Measurements from ENCODE around the gene PTPRN2.
"Not testable (repeated sequence)": the region's sequence is repeated elsewhere in the genome, so short reads cannot be mapped to it uniquely, and the experiment has no call there.

The PTPRN2 gene

DNA sequence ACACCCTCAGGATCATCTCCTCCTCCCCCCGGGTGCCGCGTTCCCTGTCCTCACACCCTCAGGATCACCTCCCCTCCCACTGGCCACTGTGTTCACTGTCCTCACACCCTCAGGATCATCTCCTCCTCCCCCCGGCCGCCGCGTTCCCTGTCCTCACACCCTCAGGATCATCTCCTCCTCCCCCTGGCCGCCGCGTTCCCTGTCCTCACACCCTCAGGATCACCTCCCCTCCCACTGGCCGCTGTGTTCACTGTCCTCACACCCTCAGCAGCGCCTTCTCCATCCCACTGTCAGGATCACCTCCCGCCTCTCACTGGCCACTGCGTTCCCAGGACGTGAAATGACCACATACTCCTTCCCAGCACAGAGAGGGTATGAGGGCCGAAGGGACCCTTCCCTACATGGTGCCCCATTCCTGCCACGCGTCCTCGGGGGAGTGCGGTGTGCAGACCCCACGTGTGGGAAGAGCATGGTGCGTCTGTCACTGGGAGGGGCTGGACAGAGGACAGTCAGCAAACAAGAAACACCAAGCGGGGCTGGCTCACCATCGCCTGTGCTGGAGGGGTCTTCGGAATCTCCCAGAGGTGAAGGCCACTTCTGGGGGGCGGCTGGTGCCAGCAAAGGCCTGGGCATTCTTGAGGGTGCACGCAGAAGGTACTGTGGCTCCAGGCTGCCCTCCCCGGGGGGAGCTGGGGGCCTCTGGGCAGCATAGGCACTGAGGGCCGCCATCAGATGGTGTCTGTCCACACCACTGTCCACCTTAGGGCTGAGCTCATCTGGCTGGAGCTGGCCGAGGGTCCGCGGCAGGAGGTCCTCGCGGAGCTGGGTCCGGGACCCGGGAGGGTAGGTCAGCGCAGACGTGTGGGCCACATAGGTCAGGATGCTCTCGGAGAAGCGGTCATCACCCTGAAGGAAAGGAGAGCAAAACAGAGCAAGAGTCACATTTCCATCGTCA lies 421.0 kb downstream of the PTPRN2 start:
- Histone ChIP-seq H3K4me1 (ENCODE audit: control insufficient read depth, insufficient read depth, low read length) (no peaks in the 10 kb centered on the region), H3K4me3 (ENCODE audit: low read depth, low read length) (no peak overlapping the region), H3K27ac (ENCODE audit: low read depth, low read length) (no peak overlapping the region), H3K36me3 (ENCODE audit: control insufficient read depth, insufficient read depth, low read length) (no peaks in the 10 kb centered on the region), H3K9me3 (ENCODE audit: control insufficient read depth, insufficient read depth, low read depth, low read length) (peaks cover 74% of the 10 kb centered on the region), H3K27me3 (ENCODE audit: control insufficient read depth, insufficient read depth, low read length) (no peaks in the 10 kb centered on the region; the same call in 1 of the 2 replicates), H3K9ac (ENCODE audit: low read length) (no peak overlapping the region)

DNA sequence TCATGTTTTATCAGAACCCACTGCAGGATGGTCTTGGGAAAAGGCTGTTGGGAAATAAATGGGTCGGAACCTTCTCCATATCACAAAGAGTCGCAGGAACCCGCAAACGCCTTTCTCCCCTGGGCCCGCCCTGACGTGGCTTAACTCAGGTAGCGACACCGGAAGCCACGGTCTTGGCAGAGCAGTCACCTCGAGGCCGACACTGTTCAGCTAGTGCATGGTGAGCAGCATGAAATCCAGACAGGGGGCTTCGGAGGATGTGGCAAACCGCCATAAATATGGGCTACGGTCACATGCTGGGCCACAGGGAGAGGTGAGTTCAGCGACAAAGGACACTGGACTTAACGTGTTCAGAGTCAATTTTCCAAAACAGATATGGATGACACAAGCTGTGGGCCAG lies 421.9 kb downstream of the PTPRN2 start:
- Histone ChIP-seq H3K4me1 (ENCODE audit: control insufficient read depth, insufficient read depth, low read length) (no peaks in the 10 kb centered on the region), H3K4me3 (ENCODE audit: low read depth, low read length) (no peak overlapping the region), H3K36me3 (ENCODE audit: control insufficient read depth, insufficient read depth, low read length) (no peaks in the 10 kb centered on the region), H3K9me3 (ENCODE audit: control insufficient read depth, insufficient read depth, low read depth, low read length) (peaks cover 75% of the 10 kb centered on the region; the same call in 1 of the 2 replicates), H3K27ac (ENCODE audit: low read depth, low read length) (no peak overlapping the region), H3K9ac (ENCODE audit: low read length) (no peak overlapping the region), H3K27me3 (ENCODE audit: control insufficient read depth, insufficient read depth, low read length) (no peaks in the 10 kb centered on the region; the same call in 1 of the 2 replicates)

DNA sequence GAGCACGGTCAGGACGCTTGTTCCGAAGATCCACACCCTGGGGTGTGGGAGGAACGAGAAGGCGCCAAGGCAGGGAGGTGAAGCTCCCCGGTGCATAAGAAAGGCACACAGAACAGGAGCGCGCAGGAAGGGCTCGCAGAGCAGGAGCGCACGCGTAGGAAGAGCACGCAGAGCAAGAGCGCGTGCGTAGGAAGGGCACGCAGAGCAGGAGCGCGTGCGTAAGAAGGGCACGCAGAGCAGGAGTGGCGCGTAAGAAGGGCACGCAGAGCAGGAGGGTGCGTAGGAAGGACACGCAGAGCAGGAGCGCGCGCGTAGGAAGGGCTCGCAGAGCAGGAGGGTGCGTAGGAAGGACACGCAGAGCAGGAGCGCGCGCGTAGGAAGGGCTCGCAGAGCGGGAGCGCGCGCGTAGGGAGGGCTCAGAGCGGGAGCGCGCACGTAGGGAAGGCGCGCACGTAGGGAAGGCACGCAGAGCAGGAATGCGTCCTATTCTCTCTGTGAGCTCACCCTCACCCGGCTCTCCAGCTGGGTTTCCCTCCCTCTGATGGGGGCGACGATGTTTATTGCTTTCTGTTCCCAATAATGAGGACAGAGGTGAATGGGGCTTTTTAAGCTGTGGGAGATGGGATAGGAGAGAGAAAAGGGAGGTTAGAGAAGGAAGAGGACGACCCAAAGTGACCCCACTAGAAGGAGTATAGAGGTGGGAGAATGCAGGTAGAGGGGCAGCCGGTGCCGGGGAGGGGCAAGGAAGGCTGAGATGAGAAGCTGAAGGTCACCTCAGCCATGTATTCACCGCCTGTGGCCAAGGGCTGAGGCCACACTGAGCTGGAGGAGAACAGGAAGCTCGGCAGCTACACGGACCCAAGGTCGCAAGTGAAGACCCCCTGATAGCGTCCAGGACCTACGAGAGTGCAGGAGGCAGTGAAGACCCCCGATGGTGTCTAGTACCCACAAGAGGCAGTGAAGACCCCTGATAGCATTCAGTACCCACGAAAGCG lies 423.2 kb downstream of the PTPRN2 start:
- Histone ChIP-seq H3K4me1 (ENCODE audit: control insufficient read depth, insufficient read depth, low read length) (no peaks in the 10 kb centered on the region), H3K27me3 (ENCODE audit: control insufficient read depth, insufficient read depth, low read length) (no peaks in the 10 kb centered on the region; the same call in 1 of the 2 replicates), H3K27ac (ENCODE audit: low read depth, low read length) (no peak overlapping the region), H3K9me3 (ENCODE audit: control insufficient read depth, insufficient read depth, low read depth, low read length) (peaks cover 69% of the 10 kb centered on the region; the same call in 1 of the 2 replicates), H3K9ac (ENCODE audit: low read length) (no peak overlapping the region), H3K4me3 (ENCODE audit: low read depth, low read length) (peak overlapping the region; percentile 51), H3K36me3 (ENCODE audit: control insufficient read depth, insufficient read depth, low read length) (no peaks in the 10 kb centered on the region)

DNA sequence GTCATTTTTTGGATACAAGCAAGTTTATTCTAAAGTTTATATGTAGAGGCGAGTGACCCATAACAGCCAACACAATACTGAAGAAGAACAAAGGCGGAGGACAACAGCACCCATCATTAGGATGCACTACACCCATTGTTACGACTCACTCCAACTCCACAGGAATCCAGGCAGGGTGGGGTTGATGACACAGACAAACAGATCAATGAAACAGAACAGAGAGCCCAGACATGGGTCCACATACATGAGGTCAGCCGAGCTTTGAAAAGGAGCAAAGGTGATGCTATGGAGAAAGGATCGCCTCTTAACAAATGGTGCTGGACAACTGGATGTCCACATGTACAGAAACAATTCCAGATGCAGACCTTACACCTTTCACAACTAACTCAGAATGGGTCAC lies 426.4 kb downstream of the PTPRN2 start:
- no peak overlapping the region for H3K27ac ChIP-seq (ENCODE audit: low read depth, low read length)
- H3K9ac ChIP-seq (ENCODE audit: low read length), result no peak overlapping the region
- no peaks in the 10 kb centered on the region; the same call in 1 of the 2 replicates for H3K27me3 ChIP-seq (ENCODE audit: control insufficient read depth, insufficient read depth, low read length)
- no peaks in the 10 kb centered on the region for H3K36me3 ChIP-seq (ENCODE audit: control insufficient read depth, insufficient read depth, low read length)
- no peaks in the 10 kb centered on the region for H3K4me1 ChIP-seq (ENCODE audit: control insufficient read depth, insufficient read depth, low read length)
- H3K9me3 ChIP-seq (ENCODE audit: control insufficient read depth, insufficient read depth, low read depth, low read length), result peaks cover 65% of the 10 kb centered on the region; the same call in 1 of the 2 replicates
- no peak overlapping the region for H3K4me3 ChIP-seq (ENCODE audit: low read depth, low read length)

DNA sequence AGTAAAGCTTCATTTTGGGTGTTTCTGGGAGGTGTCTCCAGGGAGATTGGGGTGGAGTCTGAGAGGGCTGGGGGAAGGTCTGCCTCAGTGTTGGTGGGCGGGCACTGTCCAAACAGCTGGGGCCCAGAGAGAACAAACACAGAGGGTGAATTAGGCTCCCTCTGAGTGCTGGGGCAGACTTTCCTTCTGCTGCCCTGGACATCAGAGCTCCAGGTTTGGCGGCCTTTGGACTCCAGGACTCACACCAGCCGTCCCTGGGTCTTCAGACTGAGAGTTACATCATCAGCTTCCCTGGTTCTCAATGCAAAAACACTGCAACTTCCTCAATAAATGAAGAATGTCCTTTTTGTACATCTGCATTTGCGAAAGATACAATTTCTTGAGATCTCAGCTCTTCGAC lies 427.4 kb downstream of the PTPRN2 start:
- Histone ChIP-seq H3K4me3 (ENCODE audit: low read depth, low read length) (no peak overlapping the region), H3K36me3 (ENCODE audit: control insufficient read depth, insufficient read depth, low read length) (no peaks in the 10 kb centered on the region), H3K4me1 (ENCODE audit: control insufficient read depth, insufficient read depth, low read length) (no peaks in the 10 kb centered on the region), H3K9ac (ENCODE audit: low read length) (no peak overlapping the region), H3K9me3 (ENCODE audit: control insufficient read depth, insufficient read depth, low read depth, low read length) (peaks cover 65% of the 10 kb centered on the region; the same call in 1 of the 2 replicates), H3K27me3 (ENCODE audit: control insufficient read depth, insufficient read depth, low read length) (no peaks in the 10 kb centered on the region; the same call in 1 of the 2 replicates), H3K27ac (ENCODE audit: low read depth, low read length) (no peak overlapping the region)

DNA sequence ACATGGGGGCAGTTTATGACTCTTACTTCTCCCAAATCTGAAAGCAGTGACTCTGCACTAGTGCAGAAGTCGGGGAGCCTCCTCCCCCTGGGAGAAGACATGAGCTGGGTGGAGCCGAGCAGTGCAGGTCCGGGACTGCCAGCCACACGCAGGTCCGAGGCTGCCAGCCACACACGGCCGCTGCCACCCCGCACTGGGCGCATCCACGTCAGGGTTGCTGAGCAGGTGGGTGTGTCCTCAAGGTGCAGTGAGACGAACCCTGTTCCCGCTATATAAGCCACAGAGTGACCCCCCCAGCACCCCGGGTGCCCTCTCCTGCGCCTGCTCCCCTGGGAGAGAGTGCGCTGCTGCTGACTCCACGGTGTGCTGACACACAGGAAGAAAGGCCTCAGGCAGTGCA lies 430.2 kb downstream of the PTPRN2 start:
- Histone ChIP-seq H3K4me3 (ENCODE audit: low read depth, low read length) (no peak overlapping the region), H3K9me3 (ENCODE audit: control insufficient read depth, insufficient read depth, low read depth, low read length) (peaks cover 68% of the 10 kb centered on the region; the same call in 1 of the 2 replicates), H3K4me1 (ENCODE audit: control insufficient read depth, insufficient read depth, low read length) (no peaks in the 10 kb centered on the region), H3K36me3 (ENCODE audit: control insufficient read depth, insufficient read depth, low read length) (no peaks in the 10 kb centered on the region), H3K27me3 (ENCODE audit: control insufficient read depth, insufficient read depth, low read length) (no peaks in the 10 kb centered on the region), H3K27ac (ENCODE audit: low read depth, low read length) (no peak overlapping the region), H3K9ac (ENCODE audit: low read length) (no peak overlapping the region)

DNA sequence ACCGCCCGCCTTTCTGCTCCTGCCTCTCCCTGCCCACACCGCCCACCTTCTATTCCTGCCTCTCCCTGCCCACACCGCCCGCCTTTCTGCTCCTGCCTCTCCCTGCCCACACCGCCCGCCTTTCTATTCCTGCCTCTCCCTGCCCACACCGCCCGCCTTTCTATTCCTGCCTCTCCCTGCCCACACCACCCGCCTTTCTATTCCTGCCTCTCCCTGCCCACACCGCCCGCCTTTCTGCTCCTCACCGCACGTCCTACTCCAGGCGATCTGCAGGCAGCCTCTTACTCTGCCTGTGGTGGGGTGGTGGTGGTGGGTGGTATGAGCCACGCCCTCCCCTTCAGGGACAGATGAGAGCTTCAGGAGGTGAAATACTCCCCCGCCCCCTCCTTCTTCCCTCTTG lies 436.4 kb downstream of the PTPRN2 start:
- not testable (repeated sequence) for H3K36me3 ChIP-seq (ENCODE audit: control insufficient read depth, insufficient read depth, low read length); H3K4me3 ChIP-seq (ENCODE audit: low read depth, low read length); H3K9ac ChIP-seq (ENCODE audit: low read length); H3K4me1 ChIP-seq (ENCODE audit: control insufficient read depth, insufficient read depth, low read length); H3K27ac ChIP-seq (ENCODE audit: low read depth, low read length)
- H3K9me3 ChIP-seq (ENCODE audit: control insufficient read depth, insufficient read depth, low read depth, low read length), result peaks cover 70% of the 10 kb centered on the region
- peaks cover 12% of the 10 kb centered on the region; the same call in 1 of the 2 replicates for H3K27me3 ChIP-seq (ENCODE audit: control insufficient read depth, insufficient read depth, low read length)

DNA sequence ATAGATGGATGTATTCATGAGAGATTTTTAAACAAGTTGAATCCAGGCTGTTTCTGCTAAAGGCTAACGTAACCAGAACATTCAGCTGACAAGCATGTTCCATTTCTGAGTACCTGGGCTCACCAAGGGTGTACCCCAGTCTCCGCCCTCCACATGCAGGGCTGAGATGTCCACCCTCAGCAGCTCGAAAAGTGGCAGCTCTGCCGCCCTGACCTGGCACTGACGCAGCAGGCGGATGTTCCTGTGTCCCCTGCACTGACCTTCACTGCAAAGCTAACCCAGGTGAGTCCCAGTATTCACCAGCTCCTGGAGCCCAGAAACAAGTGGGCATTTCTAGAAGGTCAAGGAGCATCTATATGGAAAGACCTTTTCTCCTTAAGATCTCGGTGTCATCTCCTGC lies 437.4 kb downstream of the PTPRN2 start:
- no peaks in the 10 kb centered on the region for H3K36me3 ChIP-seq (ENCODE audit: control insufficient read depth, insufficient read depth, low read length)
- H3K27me3 ChIP-seq (ENCODE audit: control insufficient read depth, insufficient read depth, low read length), result peaks cover 12% of the 10 kb centered on the region; the same call in 1 of the 2 replicates
- H3K27ac ChIP-seq (ENCODE audit: low read depth, low read length), result no peak overlapping the region
- H3K9ac ChIP-seq (ENCODE audit: low read length), result no peak overlapping the region
- peaks cover 67% of the 10 kb centered on the region for H3K9me3 ChIP-seq (ENCODE audit: control insufficient read depth, insufficient read depth, low read depth, low read length)
- H3K4me1 ChIP-seq (ENCODE audit: control insufficient read depth, insufficient read depth, low read length), result no peaks in the 10 kb centered on the region
- H3K4me3 ChIP-seq (ENCODE audit: low read depth, low read length), result no peak overlapping the region

DNA sequence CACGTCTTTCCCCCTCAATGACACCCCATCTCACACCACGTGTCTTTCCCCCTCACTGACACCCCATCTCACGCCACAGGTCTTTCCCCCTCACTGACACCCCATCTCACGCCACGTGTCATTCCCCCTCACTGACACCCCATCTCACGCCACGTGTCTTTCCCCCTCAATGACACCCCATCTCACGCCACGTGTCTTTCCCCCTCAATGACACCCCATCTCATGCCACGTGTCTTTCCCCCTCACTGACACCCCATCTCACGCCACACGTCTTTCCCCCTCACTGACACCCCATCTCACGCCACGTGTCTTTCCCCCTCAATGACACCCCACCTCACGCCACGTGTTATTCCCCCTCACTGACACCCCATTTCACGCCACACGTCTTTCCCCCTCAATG lies 440.2 kb downstream of the PTPRN2 start:
- H3K27ac ChIP-seq (ENCODE audit: low read depth, low read length); H3K9ac ChIP-seq (ENCODE audit: low read length); H3K36me3 ChIP-seq (ENCODE audit: control insufficient read depth, insufficient read depth, low read length); H3K4me1 ChIP-seq (ENCODE audit: control insufficient read depth, insufficient read depth, low read length): not testable (repeated sequence)
- Histone ChIP-seq H3K4me3 (ENCODE audit: low read depth, low read length) (peak overlapping the region; percentile 21; the same call in 1 of the 2 replicates), H3K27me3 (ENCODE audit: control insufficient read depth, insufficient read depth, low read length) (peaks cover 12% of the 10 kb centered on the region; the same call in 1 of the 2 replicates), H3K9me3 (ENCODE audit: control insufficient read depth, insufficient read depth, low read depth, low read length) (peaks cover 63% of the 10 kb centered on the region)

DNA sequence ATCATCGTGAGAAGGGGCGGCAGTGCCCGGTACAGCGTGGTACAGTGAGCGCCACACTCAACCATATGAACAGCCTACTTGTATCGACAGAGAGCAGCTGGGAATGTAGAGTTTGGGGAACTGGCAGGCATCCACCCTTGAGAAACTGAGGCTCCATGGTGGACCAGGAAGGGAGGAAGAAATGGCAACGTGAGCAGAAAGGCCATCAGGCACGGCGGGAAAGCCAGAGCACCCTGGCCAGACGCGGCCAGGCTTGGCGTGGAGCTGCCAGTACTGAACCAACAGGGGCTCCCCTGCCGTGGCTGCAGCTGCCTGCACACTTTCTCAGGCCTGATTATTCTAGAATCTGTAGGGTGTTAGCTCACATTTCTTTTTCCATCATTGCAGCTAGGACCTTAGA lies 442.3 kb downstream of the PTPRN2 start:
- peaks cover 4% of the 10 kb centered on the region; the same call in 1 of the 2 replicates for H3K27me3 ChIP-seq (ENCODE audit: control insufficient read depth, insufficient read depth, low read length)
- no peaks in the 10 kb centered on the region for H3K4me1 ChIP-seq (ENCODE audit: control insufficient read depth, insufficient read depth, low read length)
- no peak overlapping the region for H3K9ac ChIP-seq (ENCODE audit: low read length)
- peaks cover 70% of the 10 kb centered on the region for H3K9me3 ChIP-seq (ENCODE audit: control insufficient read depth, insufficient read depth, low read depth, low read length)
- H3K4me3 ChIP-seq (ENCODE audit: low read depth, low read length), result no peak overlapping the region
- no peak overlapping the region for H3K27ac ChIP-seq (ENCODE audit: low read depth, low read length)
- H3K36me3 ChIP-seq (ENCODE audit: control insufficient read depth, insufficient read depth, low read length), result no peaks in the 10 kb centered on the region
